Keratinocyte (primary cell): ENCODE measurements around the gene TNRC18. TPM values are rescaled to one million over a fixed set of nuclear protein-coding genes. Genes with fewer than 3 reads are reported as not detected.
"Not testable (repeated sequence)": the region's sequence is repeated elsewhere in the genome, so short reads cannot be mapped to it uniquely, and the experiment has no call there.

Experiments
- DNase-seq: peaks from one replicate; pipeline ENCODE4 v3.0.0-alpha.2; 2011; ENCODE audit warnings: low read depth, missing footprints, low spot score
- FAIRE-seq: peaks from 2 replicates; lab custom pipeline; 2011; peaks lifted over from hg19 to GRCh38; lab: Jason Lieb, UNC
- H2AFZ ChIP-seq: 2 replicates; pipeline ENCODE4 v1.6.0; 2012; ENCODE audit warnings: low read length, control low read depth, inconsistent platforms; ENCODE audit not compliant: control insufficient read depth
- H3K27ac ChIP-seq: 2 replicates; pipeline ENCODE4 v1.5.1; 2011; ENCODE audit warnings: low read length; ENCODE audit not compliant: control insufficient read depth, insufficient read depth
- H3K27me3 ChIP-seq: 3 replicates; pipeline ENCODE4 v1.6.0; 2011; ENCODE audit warnings: low read length; ENCODE audit not compliant: control insufficient read depth, insufficient read depth; ENCODE audit errors: extremely low read depth
- H3K36me3 ChIP-seq, 2 experiments: 2 replicates in 1 of 2; 3 replicates in 1 of 2; pipeline ENCODE4 v1.5.1; 2011; ENCODE audit warnings: low read length in 2 of 2, mild to moderate bottlenecking in 1 of 2; ENCODE audit not compliant: control insufficient read depth in 2 of 2, insufficient read depth in 2 of 2; ENCODE audit errors: extremely low read depth in 1 of 2
- H3K4me1 ChIP-seq: 3 replicates; pipeline ENCODE4 v1.5.1; 2011; ENCODE audit warnings: low read length; ENCODE audit not compliant: control insufficient read depth, insufficient read depth; ENCODE audit errors: extremely low read depth
- H3K4me2 ChIP-seq: 3 replicates; pipeline ENCODE4 v1.6.0; 2011; ENCODE audit warnings: low read depth, low read length; ENCODE audit not compliant: control insufficient read depth, insufficient read depth; ENCODE audit errors: extremely low read depth
- H3K4me3 ChIP-seq, 3 experiments: fragments of 200-600 bp in 1 of 3; sonication (generic) in 1 of 3; 2 replicates in 2 of 3; 3 replicates in 1 of 3; pipeline ENCODE4 v1.5.1; 2011 to 2016; ENCODE audit warnings: low read length in 3 of 3, mild to moderate bottlenecking in 3 of 3, control low read depth in 2 of 3, inconsistent platforms in 1 of 3, low read depth in 1 of 3, mixed read lengths in 1 of 3, mixed run types in 1 of 3, moderate library complexity in 1 of 3; ENCODE audit not compliant: control insufficient read depth in 2 of 3, insufficient read depth in 2 of 3; ENCODE audit errors: extremely low read depth in 1 of 3
- H3K79me2 ChIP-seq: 2 replicates; pipeline ENCODE4 v1.6.0; 2012; ENCODE audit warnings: low read length; ENCODE audit not compliant: control insufficient read depth, insufficient read depth
- H3K9ac ChIP-seq: 3 replicates; pipeline ENCODE4 v1.6.0; 2011; ENCODE audit warnings: low read length; ENCODE audit not compliant: control insufficient read depth, insufficient read depth; ENCODE audit errors: extremely low read depth
- H3K9me1 ChIP-seq: 3 replicates; pipeline ENCODE4 v1.6.0; 2011; ENCODE audit warnings: low read length; ENCODE audit not compliant: control insufficient read depth, insufficient read depth; ENCODE audit errors: extremely low read depth
- H3K9me3 ChIP-seq: 2 replicates; pipeline ENCODE4 v1.5.1; 2012; ENCODE audit warnings: low read depth, low read length; ENCODE audit not compliant: control insufficient read depth
- H4K20me1 ChIP-seq: 3 replicates; pipeline ENCODE4 v1.6.0; 2011; ENCODE audit warnings: low read length; ENCODE audit not compliant: control insufficient read depth, insufficient read depth; ENCODE audit errors: extremely low read depth
- EZH2 ChIP-seq: IDR thresholded peaks from one replicate; pipeline ENCODE4 v1.6.1; 2012; ENCODE audit warnings: inconsistent platforms, mild to moderate bottlenecking, low read length, moderate library complexity
- dilution Hi-C: fragments of 300-500 bp; cut with MboI; formaldehyde crosslinking; loops from one replicate; pipeline ENCODE4 v1.7.0; 2020; ENCODE audit warnings: low sequenced_read_pairs; ENCODE audit not compliant: extremely low pct_ligation_motif_present
- polyA plus RNA-seq, 5 experiments: library from polyadenylated mRNA; depleted of rRNA in 3 of 5; stranded (reverse) in 3 of 5; stranded (forward) in 1 of 5; unstranded in 1 of 5; fragments of >200 nt; gene quantifications; 1 replicate in 1 of 5; 2 replicates in 3 of 5; 3 replicates in 1 of 5; pipeline versions ENCODE4 v1.2.1 to v1.2.3, GENCODE V29; 2011 to 2012; ENCODE audit warnings: missing spikeins in 2 of 5, low read depth in 1 of 5, low replicate concordance in 1 of 5
- TF ChIP-seq, protein P1 (sequence below), 3 experiments: IDR thresholded peaks in 1 of 3; conservative IDR thresholded peaks in 1 of 3; optimal IDR thresholded peaks in 1 of 3; 2 replicates in 2 of 3; 3 replicates in 1 of 3; pipeline versions ENCODE3 to v1.5.1; 2011; ENCODE audit warnings: low read length in 3 of 3, mild to moderate bottlenecking in 3 of 3, moderate library complexity in 2 of 3, control low read depth in 1 of 3, inconsistent platforms in 1 of 3; ENCODE audit not compliant: insufficient read depth in 2 of 3; ENCODE audit errors: extremely low read depth in 1 of 3

The TNRC18 gene
- polyA plus RNA-seq, 1 donor (not counting 4 experiments of a cell fraction or from before 2014, with no cell fraction given): 13.2 TPM

DNA sequence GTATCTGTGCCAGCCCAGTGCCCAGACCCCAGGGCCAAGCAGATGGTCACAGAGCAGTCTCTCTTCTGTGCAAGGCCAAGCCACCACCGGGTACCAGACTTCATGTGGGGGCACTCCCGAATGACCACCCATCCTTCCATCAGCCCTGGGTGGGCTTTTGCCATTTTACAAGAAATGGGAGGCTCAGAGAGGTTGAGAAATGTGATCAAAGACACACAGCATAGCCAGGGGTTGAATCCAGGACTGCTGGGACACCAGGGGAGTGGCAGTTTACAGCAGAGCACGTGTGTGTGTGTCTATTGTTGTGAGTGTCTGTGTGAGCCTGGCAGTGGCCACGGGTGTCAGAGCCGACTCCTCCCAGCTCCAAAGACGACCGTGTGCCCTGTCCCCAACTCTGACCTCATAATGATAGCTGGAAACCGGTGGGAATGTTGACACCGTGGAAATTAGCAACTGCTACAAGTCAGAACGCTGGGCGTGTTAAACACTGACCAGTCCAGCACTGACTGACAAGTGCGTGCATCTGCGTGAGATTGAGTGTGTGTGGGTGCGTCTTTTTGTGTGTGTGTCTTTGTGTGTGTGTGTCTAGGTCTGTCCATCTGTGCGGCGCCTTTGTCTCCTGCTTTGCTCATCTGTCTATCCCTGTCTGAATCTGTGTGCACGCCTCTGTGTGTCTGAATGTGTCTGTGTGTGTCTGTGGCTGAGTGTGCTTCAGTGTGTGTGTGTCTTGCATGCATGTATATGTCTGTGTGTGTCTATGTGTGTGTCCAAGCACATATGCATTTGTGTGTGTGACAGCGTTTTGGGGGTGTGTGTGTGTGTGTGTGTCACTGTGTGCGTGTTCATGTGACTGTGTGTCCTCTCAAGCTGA, 158.1 kb downstream of the TNRC18 start:
- TF ChIP-seq, protein P1, sequence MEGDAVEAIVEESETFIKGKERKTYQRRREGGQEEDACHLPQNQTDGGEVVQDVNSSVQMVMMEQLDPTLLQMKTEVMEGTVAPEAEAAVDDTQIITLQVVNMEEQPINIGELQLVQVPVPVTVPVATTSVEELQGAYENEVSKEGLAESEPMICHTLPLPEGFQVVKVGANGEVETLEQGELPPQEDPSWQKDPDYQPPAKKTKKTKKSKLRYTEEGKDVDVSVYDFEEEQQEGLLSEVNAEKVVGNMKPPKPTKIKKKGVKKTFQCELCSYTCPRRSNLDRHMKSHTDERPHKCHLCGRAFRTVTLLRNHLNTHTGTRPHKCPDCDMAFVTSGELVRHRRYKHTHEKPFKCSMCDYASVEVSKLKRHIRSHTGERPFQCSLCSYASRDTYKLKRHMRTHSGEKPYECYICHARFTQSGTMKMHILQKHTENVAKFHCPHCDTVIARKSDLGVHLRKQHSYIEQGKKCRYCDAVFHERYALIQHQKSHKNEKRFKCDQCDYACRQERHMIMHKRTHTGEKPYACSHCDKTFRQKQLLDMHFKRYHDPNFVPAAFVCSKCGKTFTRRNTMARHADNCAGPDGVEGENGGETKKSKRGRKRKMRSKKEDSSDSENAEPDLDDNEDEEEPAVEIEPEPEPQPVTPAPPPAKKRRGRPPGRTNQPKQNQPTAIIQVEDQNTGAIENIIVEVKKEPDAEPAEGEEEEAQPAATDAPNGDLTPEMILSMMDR (optimal IDR thresholded peaks at IDR 0.05 in 1 of 3, IDR thresholded peaks at IDR 0.05 in 1 of 3, conservative IDR thresholded peaks at IDR 0.05 in 1 of 3; ENCODE audit: extremely low read depth in 1 of 3, insufficient read depth in 2 of 3, low read length in 3 of 3): no peak
- TF ChIP-seq EZH2: no peak
- no peaks in the 10 kb centered on the region for H3K27me3 ChIP-seq
- no peak for DNase-seq
- no peak overlapping the region for H2AFZ ChIP-seq
- no peak for FAIRE-seq
- H3K27ac ChIP-seq: no peak overlapping the region
- no peaks in the 10 kb centered on the region for H3K36me3 ChIP-seq
- H3K9me3 ChIP-seq: no peaks in the 10 kb centered on the region
- H3K4me2 ChIP-seq: no peak overlapping the region
- no peak overlapping the region for H3K9ac ChIP-seq
- no peaks in the 10 kb centered on the region for H4K20me1 ChIP-seq
- dilution Hi-C loops: no loop called here
- H3K79me2 ChIP-seq: no peaks in the 10 kb centered on the region
- no peak overlapping the region for H3K4me3 ChIP-seq
- H3K9me1 ChIP-seq: no peaks in the 10 kb centered on the region
- no peaks in the 10 kb centered on the region for H3K4me1 ChIP-seq

DNA sequence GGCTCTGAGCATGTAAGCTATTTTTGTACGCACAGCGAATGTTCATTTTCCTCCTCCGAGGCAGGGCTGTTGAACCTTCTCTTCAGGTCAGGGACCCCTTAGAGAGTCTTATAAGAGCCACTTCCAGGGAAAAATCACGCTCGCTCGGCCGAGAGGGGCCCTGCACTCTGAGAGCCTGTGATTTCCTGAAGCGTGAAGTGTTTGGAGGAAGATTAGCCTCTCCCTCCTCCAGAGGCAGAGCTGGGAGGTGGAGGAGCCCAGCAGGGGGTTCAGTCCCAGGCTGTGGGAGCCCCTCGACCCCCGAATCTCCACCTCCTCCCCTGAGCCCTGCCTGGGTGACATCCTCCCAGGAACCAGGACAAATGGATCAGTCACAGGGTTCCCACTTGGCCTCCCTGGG, 160.6 kb downstream of the TNRC18 start:
- H3K4me3 ChIP-seq, H3K9me1 ChIP-seq, H2AFZ ChIP-seq, H3K27ac ChIP-seq, H3K79me2 ChIP-seq, H3K4me1 ChIP-seq, H3K36me3 ChIP-seq, H4K20me1 ChIP-seq, H3K9me3 ChIP-seq, H3K9ac ChIP-seq, H3K4me2 ChIP-seq, DNase-seq, dilution Hi-C loops, H3K27me3 ChIP-seq, FAIRE-seq: not testable (repeated sequence)

DNA sequence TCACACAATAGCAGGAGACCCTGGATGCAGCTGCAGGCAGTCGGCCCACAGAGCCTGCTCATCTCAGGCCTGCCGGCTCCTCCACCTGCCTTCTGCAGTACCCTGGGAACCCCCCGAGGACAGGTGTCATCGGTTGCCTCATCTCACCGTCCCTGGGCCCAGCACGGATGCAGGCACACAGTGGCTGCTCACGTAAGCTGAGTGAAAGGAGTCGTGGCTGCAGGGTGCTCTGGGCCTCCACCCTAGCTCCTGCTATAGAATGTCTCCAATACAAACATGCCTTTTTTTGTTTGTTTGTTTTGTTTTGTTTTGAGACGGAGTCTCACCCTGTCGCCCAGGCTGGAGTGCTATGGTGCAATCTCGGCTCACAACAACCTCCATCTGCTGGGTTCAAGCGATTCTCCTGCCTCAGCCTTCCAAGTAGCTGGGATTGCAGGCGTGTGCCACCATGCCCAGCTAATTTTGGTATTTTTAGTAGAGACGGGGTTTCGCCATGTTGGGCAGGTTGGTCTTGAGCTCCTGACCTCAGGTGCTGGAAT, 163.0 kb downstream of the TNRC18 start:
- DNase-seq, H3K9me3 ChIP-seq, H3K9ac ChIP-seq, H2AFZ ChIP-seq, H4K20me1 ChIP-seq, H3K27me3 ChIP-seq, H3K4me3 ChIP-seq, H3K9me1 ChIP-seq, H3K4me1 ChIP-seq, dilution Hi-C loops, H3K36me3 ChIP-seq, FAIRE-seq, H3K27ac ChIP-seq, H3K4me2 ChIP-seq, H3K79me2 ChIP-seq: not testable (repeated sequence)

Other genes starting within 250 kb of the TNRC18 start
- 48.0 to 63.4 TPM (median 53.7 TPM) in 3 replicates for gene WIPI2, start 233.6 kb downstream of the TNRC18 start, polyA plus RNA-seq
- gene SLC29A4, start 140.9 kb downstream of the TNRC18 start, polyA plus RNA-seq: 0.43 to 1.9 TPM (median 0.65 TPM) in 3 replicates
- 3.4 to 8.8 TPM (median 3.6 TPM) in 3 replicates for gene FBXL18, start 90.0 kb upstream of the TNRC18 start, polyA plus RNA-seq
- 1,228 to 8,235 TPM (median 2,524 TPM) in 3 replicates for gene ACTB, start 106.8 kb upstream of the TNRC18 start, polyA plus RNA-seq
- 133 to 291 TPM (median 149 TPM) in 3 replicates for gene FSCN1, start 169.0 kb upstream of the TNRC18 start, polyA plus RNA-seq